GM12878 (cell line): ENCODE data around the gene SPRR5.

Experiments used
- HCFC1 ChIP-seq: fragments of 150-350 bp; IDR thresholded peaks from 2 replicates; pipeline ENCODE4 v1.6.1; 2014; ENCODE audit warnings: low read length
- MYC ChIP-seq: IDR thresholded peaks from 2 replicates; pipeline ENCODE4 v1.6.1; 2011; ENCODE audit warnings: mild to moderate bottlenecking, low read length, moderate library complexity, inconsistent platforms; ENCODE audit not compliant: insufficient read depth, insufficient replicate concordance, insufficient read length, severe bottlenecking
- POLR2A ChIP-seq: IDR thresholded peaks from 2 replicates; pipeline ENCODE4 v1.6.1; 2011; ENCODE audit warnings: low read depth, mild to moderate bottlenecking, low read length
- SIN3A ChIP-seq: IDR thresholded peaks from 2 replicates; pipeline ENCODE4 v1.6.1; 2012; ENCODE audit warnings: low read depth, low read length, improper control_type of control experiment
- SMAD1 ChIP-seq: fragments of 450-650 bp; IDR thresholded peaks from 2 replicates; pipeline ENCODE4 v1.6.1; 2018; ENCODE audit warnings: mild to moderate bottlenecking, low read depth; ENCODE audit not compliant: partially characterized antibody
- SPI1 ChIP-seq: IDR thresholded peaks from 2 replicates; pipeline ENCODE4 v1.6.1; 2011; ENCODE audit warnings: low read depth, mild to moderate bottlenecking, low read length, moderate library complexity, borderline replicate concordance; ENCODE audit not compliant: insufficient read depth
- SREBF2 ChIP-seq: IDR thresholded peaks from 2 replicates; pipeline ENCODE4 v1.6.1; 2012; ENCODE audit warnings: mild to moderate bottlenecking, low read length
- TCF12 ChIP-seq: IDR thresholded peaks from 2 replicates; pipeline ENCODE4 v1.6.1; 2011; ENCODE audit warnings: low read depth, mild to moderate bottlenecking, low read length
- USF2 ChIP-seq: IDR thresholded peaks from 2 replicates; pipeline ENCODE4 v1.6.1; 2011; ENCODE audit warnings: low read depth, low read length, improper control_type of control experiment, borderline replicate concordance
- ZBED1 ChIP-seq: IDR thresholded peaks from 2 replicates; pipeline ENCODE4 v1.6.1; 2016; ENCODE audit warnings: borderline replicate concordance
- TF ChIP-seq, protein P1 (sequence below), 3 experiments: IDR thresholded peaks in 2 of 3; conservative IDR thresholded peaks in 1 of 3; 2 replicates each; pipeline ENCODE4 v1.5.1; 2011; ENCODE audit warnings: low read depth in 3 of 3, low read length in 3 of 3, mild to moderate bottlenecking in 3 of 3, control low read depth in 2 of 3, moderate library complexity in 2 of 3, inconsistent platforms in 1 of 3, mixed read lengths in 1 of 3; ENCODE audit not compliant: control insufficient read depth in 2 of 3, insufficient read depth in 1 of 3; ENCODE audit errors: extremely low read depth in 1 of 3
- TF ChIP-seq, protein P2 (sequence below): IDR thresholded peaks from 2 replicates; pipeline ENCODE4 v1.6.1; 2011; ENCODE audit warnings: borderline replicate concordance, low read depth, mild to moderate bottlenecking, moderate library complexity, low read length; ENCODE audit not compliant: insufficient read depth, poor library complexity, severe bottlenecking

DNA sequence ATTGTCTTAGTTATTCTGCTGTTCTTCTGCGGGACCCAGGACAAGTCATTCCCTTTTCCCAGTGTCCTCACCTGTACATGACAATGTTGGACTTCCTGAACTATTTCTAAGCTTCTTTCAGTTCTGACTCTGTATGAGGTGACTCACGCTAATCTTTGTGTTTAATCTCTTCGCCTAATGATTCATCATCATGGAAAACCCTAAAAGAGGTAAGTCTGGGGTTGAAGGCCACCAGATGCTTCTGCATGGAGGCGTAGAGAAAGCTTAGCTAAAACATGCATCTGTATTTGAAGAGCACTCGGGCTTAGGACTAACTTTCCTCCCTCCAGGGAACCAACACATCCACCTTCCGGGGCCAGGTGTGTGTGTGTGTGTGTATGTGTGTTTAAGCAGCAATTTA lies 7.4 kb downstream of the SPRR5 start:
- TF ChIP-seq TCF12 = no peak
- TF ChIP-seq, protein P1, sequence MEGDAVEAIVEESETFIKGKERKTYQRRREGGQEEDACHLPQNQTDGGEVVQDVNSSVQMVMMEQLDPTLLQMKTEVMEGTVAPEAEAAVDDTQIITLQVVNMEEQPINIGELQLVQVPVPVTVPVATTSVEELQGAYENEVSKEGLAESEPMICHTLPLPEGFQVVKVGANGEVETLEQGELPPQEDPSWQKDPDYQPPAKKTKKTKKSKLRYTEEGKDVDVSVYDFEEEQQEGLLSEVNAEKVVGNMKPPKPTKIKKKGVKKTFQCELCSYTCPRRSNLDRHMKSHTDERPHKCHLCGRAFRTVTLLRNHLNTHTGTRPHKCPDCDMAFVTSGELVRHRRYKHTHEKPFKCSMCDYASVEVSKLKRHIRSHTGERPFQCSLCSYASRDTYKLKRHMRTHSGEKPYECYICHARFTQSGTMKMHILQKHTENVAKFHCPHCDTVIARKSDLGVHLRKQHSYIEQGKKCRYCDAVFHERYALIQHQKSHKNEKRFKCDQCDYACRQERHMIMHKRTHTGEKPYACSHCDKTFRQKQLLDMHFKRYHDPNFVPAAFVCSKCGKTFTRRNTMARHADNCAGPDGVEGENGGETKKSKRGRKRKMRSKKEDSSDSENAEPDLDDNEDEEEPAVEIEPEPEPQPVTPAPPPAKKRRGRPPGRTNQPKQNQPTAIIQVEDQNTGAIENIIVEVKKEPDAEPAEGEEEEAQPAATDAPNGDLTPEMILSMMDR (IDR thresholded peaks at IDR 0.05 in 2 of 3, conservative IDR thresholded peaks at IDR 0.05 in 1 of 3; ENCODE audit: control insufficient read depth in 2 of 3, extremely low read depth in 1 of 3, insufficient read depth in 1 of 3, low read depth in 3 of 3, low read length in 3 of 3) = no peak
- TF ChIP-seq SIN3A = no peak
- no peak for TF ChIP-seq SPI1
- no peak for TF ChIP-seq POLR2A
- no peak for TF ChIP-seq ZBED1
- no peak for TF ChIP-seq HCFC1
- no peak for TF ChIP-seq SREBF2
- no peak for TF ChIP-seq SMAD1
- no peak for TF ChIP-seq USF2
- TF ChIP-seq, protein P2, sequence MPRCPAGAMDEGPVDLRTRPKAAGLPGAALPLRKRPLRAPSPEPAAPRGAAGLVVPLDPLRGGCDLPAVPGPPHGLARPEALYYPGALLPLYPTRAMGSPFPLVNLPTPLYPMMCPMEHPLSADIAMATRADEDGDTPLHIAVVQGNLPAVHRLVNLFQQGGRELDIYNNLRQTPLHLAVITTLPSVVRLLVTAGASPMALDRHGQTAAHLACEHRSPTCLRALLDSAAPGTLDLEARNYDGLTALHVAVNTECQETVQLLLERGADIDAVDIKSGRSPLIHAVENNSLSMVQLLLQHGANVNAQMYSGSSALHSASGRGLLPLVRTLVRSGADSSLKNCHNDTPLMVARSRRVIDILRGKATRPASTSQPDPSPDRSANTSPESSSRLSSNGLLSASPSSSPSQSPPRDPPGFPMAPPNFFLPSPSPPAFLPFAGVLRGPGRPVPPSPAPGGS = no peak
- no peak for TF ChIP-seq MYC
